ENCODE measurements around the gene CHD2.
A peak's percentile ranks its signal among the peaks of the same experiment; 100 is the strongest.
"Not testable (repeated sequence)": the region's sequence is repeated elsewhere in the genome, so short reads cannot be mapped to it uniquely, and the experiment has no call there.

Gene CHD2

DNA sequence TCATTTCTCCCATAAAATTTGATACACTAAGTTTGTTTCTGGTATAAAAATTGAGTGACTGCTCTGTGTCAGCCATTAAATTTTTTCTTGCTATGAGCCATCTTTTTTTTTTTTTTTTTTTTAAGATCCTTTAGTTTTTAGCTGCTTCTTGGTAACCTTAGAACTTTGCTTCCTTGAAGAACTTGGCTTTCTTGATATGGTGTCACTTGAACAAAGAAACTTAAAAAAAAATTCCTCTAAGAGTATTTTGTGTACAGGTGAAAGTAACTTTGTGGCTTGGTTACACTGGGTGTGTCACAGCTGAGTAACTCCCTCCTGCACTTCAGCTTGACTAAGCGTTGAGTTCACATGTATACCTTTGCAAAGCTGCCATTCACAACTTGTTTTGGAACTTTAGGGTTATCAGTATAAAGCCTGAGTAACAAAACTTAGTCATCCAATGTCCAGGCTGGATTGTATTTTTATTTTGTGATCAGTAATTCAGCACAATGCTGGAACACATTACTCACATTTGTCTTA is 6.5 kb downstream of the CHD2 start:
- no peak for DNase-seq

DNA sequence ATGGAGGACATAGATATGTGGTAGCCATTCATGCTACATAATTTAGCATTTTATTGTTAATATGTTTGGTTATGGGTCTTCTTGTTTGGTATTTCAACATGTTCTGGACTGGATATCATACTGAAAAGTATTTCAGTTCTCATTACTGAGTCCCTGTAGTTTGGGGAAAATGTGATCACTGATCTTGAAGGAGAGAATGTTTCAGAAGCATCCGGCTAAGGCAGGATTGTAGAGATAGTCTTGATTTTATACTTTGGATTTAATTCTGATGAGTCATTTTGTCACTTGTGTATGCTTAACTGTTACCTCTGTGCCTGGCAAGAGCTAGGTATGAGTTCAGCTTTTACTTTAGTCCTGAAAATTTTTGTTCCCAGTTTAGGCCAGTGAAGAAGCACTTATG is 7.1 kb downstream of the CHD2 start:
- no peak for DNase-seq

GRCh38 chr15:92907896-92908712 is 8.0 kb downstream of the CHD2 start:
- peak; percentile 91 for DNase-seq

DNA sequence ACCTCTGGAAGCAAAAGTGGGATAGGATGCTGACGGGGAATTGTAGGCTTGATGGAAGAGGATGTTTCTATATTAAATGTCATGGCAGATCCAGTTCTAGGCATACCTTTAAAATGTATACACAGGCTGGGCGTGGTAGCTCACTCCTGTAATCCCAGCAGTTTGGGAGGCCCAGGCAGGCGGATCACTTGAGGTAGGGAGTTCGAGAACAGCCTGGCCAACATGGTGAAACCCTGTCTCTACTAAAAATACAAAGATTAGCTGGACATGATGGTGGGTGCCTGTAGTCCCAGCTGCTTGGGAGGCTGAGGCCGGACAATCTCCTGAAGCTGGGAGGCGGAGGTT is 8.6 kb downstream of the CHD2 start:
- no peak for DNase-seq

DNA sequence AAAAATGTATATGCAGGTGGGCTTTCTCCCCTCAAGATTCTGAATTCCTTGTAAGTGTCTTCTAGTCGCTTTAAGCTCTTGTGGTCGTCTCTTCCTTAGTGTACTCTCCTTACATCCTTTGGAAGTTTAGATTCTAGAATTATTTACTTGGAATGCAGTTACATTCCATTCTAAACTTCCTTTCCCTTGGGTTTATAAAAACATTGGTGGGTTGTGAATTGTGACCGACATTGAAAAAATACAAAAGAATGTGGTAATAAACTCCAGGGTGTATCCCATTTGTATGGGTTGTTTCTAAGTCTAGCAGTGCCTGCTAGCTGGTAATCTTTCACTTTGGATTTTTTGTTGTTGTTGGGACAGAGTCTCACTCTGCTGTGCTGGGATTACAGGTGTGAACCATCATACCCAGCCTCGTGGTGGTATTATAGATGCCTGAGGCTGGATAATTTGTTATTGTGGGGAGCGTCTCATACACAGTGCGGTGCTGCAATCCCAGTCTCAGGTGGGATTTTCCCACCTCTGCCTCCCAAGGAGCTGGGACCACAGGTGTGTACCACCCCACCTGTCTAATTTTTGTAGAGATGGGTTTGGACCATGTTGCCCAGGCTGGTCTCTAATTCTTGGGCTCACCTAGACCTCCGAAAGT is 9.1 kb downstream of the CHD2 start:
- DNase-seq, result peak; percentile 83

DNA sequence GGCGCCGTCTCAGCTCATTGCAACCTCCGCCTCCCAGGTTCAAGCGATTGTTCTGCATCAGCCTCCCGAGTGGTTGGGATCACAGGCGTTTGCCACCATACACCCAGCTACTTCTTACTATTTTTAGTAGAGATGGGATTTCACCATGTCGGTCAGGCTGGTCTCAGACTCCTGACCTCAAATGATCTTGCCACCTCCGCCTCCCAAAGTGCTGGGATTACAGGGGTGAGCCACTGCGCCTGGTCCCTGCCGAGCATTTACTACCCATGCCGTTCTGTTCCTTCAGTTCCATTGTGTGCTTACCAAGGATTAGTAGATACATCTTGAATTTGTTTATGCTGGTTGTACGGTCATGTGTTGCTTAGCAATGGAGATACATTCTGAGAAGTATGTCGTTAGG is 10.3 kb downstream of the CHD2 start:
- no peak for DNase-seq

- DNase-seq, result no peak
These were observed 14.0 kb downstream of the CHD2 start for GRCh38 chr15:92914103-92914499.

DNA sequence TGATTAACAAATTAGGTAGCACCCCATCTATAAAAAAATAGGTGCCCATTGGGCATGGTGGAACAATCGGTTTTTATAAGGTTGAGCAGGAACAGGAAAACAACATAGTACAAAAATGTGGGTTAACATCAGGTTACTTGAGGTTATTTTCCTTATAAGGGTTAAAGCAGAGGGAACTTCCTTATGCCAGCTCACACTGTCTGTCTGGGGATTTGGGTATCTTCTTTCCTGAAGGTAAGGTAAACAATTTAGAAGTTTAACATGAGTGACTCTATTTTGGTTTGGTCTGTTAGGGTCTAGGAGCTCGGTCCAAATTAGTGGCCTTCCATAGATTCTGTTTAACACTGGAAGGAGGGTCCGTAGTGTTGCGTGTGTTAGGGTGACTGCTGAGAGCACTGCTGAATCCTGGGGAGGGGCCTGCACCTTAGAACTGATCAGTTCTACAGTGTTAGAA is 14.7 kb downstream of the CHD2 start:
- DNase-seq, result no peak

- DNase-seq, result no peak
These were observed 15.8 kb downstream of the CHD2 start for GRCh38 chr15:92915766-92916435.

DNA sequence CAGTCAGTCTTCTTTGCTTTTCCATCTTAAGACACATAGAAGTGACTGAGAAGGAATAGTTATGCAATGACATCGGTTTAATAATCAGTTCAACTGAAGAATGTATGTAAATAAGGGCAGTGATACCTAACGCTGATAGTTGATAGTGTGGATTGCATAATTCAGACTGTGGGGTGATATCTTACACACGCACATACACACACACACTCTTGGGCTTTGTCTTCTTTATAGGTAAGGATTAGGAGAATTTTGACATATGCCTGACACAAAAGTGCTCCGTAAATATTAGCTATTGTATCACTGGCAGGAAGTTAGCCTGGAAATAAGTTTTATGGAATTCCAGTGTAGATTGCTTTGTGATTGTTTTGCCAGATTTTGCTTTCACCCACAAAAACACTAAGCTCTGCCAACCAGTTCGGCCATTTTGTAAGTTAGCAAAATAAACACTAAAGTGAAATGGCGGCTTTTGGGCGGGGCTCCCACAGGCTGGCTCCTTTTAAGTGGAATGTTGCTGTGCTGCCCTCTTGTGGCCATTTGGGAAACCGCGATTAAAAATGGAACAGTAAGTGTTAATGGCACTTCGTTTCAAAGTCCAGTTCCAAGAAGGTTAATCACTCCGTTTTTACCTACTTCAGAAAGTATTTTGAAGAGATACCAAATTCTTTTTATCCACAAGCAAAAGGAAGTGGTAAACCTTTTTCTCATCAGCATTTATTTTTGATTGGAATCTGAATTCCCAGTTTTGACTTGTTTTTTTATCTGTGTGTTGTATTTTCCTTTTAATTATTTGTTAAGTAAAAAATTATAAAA is 17.7 kb downstream of the CHD2 start:
- peak; percentile 92 for DNase-seq

DNA sequence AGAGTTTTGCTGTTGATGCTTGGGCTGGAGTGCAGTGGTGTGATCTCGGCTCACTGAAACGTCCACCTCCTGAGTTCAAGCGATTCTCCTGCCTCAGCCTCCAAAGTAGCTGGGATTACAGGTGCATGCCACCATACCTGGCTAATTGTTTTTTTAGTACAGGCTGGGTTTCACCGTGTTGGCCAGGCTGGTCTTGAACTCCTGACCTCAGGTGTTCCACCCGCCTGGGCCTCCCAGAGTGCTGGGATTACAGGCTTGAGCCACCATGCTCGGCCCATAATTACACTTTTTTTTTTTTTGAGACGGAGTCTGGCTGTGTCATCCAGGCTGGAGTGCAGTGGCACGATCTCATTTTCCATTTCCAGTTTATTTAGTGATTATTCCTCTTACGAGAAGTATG is 18.8 kb downstream of the CHD2 start:
- not testable (repeated sequence) for DNase-seq

DNA sequence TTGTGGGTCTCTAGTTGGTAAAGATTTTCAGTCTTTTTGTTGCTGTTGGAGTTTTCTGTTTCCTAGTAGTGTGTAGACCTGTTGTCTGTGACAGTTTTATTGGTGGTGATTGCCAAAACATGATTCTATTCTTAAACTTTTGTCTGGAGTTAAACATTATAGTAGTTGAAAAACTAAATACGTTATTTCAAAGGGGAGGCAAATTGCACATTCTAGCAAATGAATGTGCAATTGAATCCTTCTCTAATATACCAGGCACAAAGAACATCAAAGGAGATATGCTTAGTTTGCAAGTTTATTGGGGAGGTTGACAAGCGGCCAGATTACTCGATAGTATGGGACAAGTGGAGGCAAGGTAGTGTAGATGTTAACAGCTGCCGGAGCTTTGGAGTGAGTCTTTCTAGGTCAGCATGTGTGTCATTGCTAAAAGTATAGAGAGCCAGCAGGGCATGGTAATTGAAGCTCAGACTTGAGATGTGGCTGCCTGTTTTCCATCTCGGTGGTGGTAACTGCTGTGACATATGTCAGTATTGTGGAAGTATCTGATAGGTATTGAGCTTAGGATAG is 20.6 kb downstream of the CHD2 start:
- no peak for DNase-seq

DNA sequence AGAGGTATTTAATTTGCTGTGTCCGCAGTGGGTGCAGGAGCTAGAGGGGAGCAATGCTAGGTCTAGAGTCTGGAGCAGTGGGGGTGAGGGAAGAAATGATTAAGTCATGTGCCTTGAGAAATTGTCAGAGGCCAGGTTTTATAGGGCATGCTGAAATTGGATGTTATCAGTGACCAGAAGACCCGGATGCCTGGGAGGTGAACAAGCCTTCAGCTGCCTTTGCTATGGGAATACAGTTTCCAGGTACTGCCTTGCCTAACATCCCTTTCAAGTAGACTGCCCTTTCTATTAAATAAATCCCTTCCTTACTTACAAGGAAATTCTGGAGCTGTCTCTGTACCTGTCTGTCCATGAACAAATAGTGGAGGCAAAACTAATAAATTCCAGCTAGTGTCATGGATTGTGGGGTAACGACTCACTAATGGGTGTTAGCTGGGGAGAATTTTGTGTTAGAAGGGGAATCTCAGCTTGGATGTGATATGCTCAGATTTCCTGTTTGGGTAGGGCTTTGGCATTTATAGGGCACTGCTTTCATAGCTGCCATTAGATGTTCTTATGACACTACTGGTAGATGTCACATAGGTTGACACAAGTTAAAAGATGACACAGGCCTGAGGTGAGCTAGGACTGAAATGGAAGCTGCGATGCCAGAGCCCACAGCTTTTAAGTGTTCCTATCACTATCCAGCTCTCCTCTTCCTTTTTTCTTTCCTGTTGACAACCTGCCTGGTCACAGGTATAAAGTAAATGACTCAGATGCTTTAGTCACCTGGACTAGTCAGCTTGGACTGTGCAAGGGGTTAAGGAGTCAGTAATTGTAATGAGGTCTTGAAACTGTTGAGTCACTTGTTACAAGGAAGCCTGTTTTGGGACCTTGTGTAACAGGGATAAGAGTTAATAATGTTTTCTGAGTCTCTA is 21.3 kb downstream of the CHD2 start:
- no peak for DNase-seq

DNA sequence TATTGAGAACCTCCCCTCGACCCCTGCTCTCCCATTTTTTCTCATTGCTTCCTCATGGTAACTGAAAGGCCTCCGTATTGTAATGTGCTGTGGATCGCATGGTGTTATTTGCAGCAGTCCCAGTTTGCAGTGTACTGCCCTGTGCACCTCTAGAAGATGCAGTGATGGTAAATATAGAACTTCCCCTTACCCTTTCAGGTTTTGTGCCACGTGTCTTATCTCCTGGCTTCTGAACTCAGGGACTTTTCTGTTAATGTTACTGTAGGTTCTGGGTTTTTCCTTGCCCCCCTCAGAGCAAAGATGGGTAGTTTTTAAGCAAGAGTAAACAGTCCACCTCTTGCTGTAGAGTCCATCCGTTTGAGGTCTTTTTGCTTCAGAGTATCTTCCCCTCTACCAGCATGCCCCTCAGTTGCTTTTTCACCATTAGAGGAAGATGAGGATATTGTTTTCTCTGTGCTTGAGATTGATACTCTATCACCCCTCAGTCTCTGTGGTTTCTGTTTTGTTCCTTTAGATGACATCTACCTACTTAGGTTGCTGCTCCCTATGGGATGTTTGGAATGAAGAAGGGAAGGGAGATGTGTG is 22.4 kb downstream of the CHD2 start:
- no peak for DNase-seq

DNA sequence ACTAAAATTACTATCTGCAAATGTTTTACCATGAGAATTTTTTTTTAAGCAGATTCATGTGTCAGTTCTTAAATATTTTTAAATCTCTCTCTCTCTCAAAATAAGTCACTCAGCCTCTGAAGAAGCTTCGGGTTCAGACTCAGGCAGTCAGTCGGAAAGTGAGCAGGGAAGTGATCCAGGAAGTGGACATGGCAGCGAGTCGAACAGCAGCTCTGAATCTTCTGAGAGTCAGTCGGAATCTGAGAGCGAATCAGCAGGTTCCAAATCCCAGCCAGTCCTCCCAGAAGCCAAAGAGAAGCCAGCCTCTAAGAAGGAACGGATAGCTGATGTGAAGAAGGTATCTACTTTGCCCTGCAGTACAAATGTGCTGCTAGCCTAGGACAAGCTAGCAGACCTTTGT is 24.1 kb downstream of the CHD2 start:
- no peak for DNase-seq

- no peak for DNase-seq
These were observed 25.3 kb downstream of the CHD2 start for GRCh38 chr15:92925454-92925853.

DNA sequence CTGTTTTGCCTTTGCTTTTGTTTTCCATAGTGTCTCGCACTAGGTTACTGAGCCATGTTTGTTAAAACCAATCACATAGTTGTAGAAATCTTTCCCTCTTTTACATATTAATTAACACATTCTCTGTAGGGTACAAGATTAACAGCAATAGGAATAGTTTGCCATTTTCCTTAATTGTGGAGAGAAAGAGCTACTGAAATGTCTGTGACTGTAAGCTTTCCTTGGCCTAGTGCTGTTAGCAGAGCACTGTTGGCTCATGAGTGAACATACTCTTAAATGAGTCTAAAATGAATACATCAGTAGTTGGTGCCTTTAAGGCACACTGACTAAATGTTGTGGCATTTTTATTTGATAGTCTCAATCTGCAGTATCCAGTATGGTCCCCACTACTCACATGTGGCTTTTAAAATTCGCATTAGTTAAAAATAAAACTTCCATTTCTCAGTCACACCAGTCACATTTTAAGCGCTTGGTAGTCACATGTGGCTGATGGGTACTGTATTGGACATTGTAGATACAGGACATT is 28.2 kb downstream of the CHD2 start:
- DNase-seq, result no peak

DNA sequence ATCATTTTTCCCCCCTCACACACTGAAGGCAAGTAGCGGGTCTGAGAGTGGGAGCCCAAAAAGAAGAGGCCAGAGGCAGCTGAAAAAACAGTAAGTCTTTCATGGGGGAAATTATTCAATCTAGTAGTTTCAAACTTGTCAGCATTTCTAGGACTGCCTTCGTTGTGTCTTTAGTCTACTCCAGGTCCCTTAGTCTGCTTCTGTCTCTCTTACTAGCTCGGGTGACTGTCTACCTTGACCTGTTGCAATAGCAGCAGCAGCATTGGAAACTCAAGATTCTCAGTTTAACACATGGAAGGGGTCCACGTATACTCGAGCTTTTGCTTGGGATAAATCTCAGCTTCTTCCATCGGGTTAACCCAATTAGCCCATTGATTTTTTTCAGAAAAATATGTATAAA is 28.9 kb downstream of the CHD2 start:
- no peak for DNase-seq

DNA sequence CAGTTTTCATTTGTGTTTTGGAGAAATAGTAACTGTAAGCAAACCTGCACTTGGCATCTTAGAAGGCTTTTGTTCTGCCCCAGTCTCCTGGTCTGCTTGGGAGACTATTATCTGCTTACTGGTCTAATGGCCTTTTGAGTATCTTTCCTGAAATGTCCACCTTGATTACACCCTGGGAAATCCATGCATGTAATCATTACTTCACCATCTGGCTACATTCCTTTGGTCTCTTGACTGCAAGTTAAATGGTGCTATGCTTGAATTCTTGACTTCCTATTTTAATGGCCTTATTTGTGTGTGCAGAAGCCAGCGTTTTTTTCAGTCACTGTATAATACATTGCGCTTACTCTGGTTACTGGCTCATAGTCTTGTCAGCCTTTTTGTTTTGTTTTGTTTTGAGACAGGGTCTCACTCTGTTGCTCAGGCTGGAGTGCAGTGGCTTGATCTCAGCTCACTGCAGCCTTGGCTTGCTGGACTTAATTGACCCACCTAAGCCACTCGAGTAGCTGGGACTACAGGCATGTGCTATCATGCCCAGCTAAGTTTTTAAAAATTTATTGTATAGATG is 30.0 kb downstream of the CHD2 start:
- DNase-seq, result peak; percentile 64

DNA sequence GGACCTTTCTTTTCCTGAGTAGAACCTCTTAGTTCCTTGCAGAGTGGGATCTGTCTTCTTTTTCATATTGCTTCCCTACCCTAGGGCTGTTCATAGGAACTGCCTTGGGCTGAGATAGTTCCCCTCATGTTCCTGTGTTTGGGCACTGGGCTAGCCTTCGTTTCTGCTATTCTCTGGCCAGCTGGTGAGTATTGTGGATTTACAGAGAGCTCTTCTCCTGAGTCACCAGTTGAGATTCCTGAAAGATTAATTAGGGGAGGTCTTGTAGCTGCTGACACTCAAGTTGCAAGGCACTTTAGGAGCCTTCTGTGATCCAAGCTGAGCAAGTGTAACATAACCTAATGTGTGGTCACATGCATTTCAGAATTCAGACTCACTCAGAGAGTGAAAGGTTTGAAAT is 30.7 kb downstream of the CHD2 start:
- DNase-seq, result peak; percentile 91
